Measurements from ENCODE around the gene AGXT2.

The AGXT2 gene

GRCh38 chr5:35047785-35048404 lies at the start of gene AGXT2:
Gene AGXT2, minus strand, starts transcription at chr5:35047949. Its CDS starts 57 bp downstream, at chr5:35047892.
- no peak for DNase-seq

GRCh38 chr5:35096932-35097331 lies 49.2 kb upstream of the AGXT2 start:
- DNase-seq: no peak

- DNase-seq: no peak
Measured at GRCh38 chr5:35096216-35096615, 48.5 kb upstream of the AGXT2 start.

GRCh38 chr5:35095366-35095765 lies 47.6 kb upstream of the AGXT2 start:
- no peak for DNase-seq

- no peak for DNase-seq
Measured at GRCh38 chr5:35094948-35095347, 47.2 kb upstream of the AGXT2 start.

GRCh38 chr5:35092703-35093102 lies 45.0 kb upstream of the AGXT2 start:
- no peak for DNase-seq

- no peak for DNase-seq
Measured at GRCh38 chr5:35091704-35092103, 44.0 kb upstream of the AGXT2 start.

- DNase-seq: peak; percentile 57 to 65
Measured at GRCh38 chr5:35089334-35090314, 41.9 kb upstream of the AGXT2 start.

GRCh38 chr5:35087991-35088390 lies 40.2 kb upstream of the AGXT2 start:
- no peak for DNase-seq

GRCh38 chr5:35083150-35083549 lies 35.4 kb upstream of the AGXT2 start:
- DNase-seq: no peak

- no peak for DNase-seq
Measured at GRCh38 chr5:35082530-35082929, 34.8 kb upstream of the AGXT2 start.

- DNase-seq: no peak
Measured at GRCh38 chr5:35081134-35081533, 33.4 kb upstream of the AGXT2 start.

- DNase-seq: no peak
Measured at GRCh38 chr5:35073160-35073559, 25.4 kb upstream of the AGXT2 start.

GRCh38 chr5:35069188-35069587 lies 21.4 kb upstream of the AGXT2 start:
- no peak for DNase-seq

GRCh38 chr5:35067985-35068384 lies 20.2 kb upstream of the AGXT2 start:
- no peak for DNase-seq

- DNase-seq: no peak
Measured at GRCh38 chr5:35066260-35066795, 18.6 kb upstream of the AGXT2 start.

- no peak for DNase-seq
Measured at GRCh38 chr5:35063414-35063813, 15.7 kb upstream of the AGXT2 start.

GRCh38 chr5:35061211-35061770 lies 13.5 kb upstream of the AGXT2 start:
- no peak for DNase-seq

GRCh38 chr5:35060236-35060635 lies 12.5 kb upstream of the AGXT2 start:
- no peak for DNase-seq

- DNase-seq: no peak
Measured at GRCh38 chr5:35059251-35059650, 11.5 kb upstream of the AGXT2 start.

GRCh38 chr5:35058374-35058788 lies 10.6 kb upstream of the AGXT2 start:
- no peak for DNase-seq

GRCh38 chr5:35056686-35057085 lies 8.9 kb upstream of the AGXT2 start:
- no peak for DNase-seq

GRCh38 chr5:35052838-35053237 lies 5.1 kb upstream of the AGXT2 start:
- no peak for DNase-seq

Data from activated CD4-positive, alpha-beta T cell treated with anti-CD3 and anti-CD28 coated beads, Interleukin-2, amount 50 U/mL, for 48 hours (primary cell).